Vagina (tissue), 2 donors: ENCODE measurements around the gene CLCF1. TPM values are rescaled to one million over a fixed set of nuclear protein-coding genes. Genes with fewer than 3 reads are reported as not detected.

Experiments used
- DNase-seq, 2 donors: peaks; one replicate each; pipeline ENCODE4 v3.0.0-alpha.2; 2017; ENCODE audit errors: extremely low spot score in 2 of 2
- H3K27ac ChIP-seq: fragments of 200-600 bp; sonication (generic); one replicate; pipeline ENCODE4 v1.5.1; 2019
- H3K27me3 ChIP-seq: fragments of 200-600 bp; sonication (generic); one replicate; pipeline ENCODE4 v1.5.1; 2019
- H3K36me3 ChIP-seq, 2 donors: fragments of 200-600 bp; sonication (generic); one replicate each; pipeline ENCODE4 v1.5.1; 2017 to 2019
- H3K4me1 ChIP-seq: fragments of 200-600 bp; sonication (generic); one replicate; pipeline ENCODE4 v1.5.1; 2019
- H3K4me3 ChIP-seq, 2 donors: fragments of 200-600 bp; sonication (generic); 1 replicate in 1 of 2; 2 replicates in 1 of 2; pipeline ENCODE4 v1.5.1; 2016 to 2019
- H3K9me3 ChIP-seq: fragments of 200-600 bp; sonication (generic); one replicate; pipeline ENCODE4 v1.5.1; 2019
- CTCF ChIP-seq, 3 experiments: fragments of 450-650 bp in 2 of 3; fragments of 200-600 bp in 1 of 3; sonication (generic) in 1 of 3; IDR thresholded peaks; one replicate each; pipeline ENCODE4 v1.5.1; 2017 to 2019; ENCODE audit warnings: antibody characterized with exemption in 3 of 3, mild to moderate bottlenecking in 2 of 3, moderate library complexity in 2 of 3
- POLR2A ChIP-seq, 2 donors: fragments of 450-650 bp; IDR thresholded peaks; one replicate each; pipeline ENCODE4 v1.6.1; 2017; ENCODE audit warnings: antibody characterized with exemption in 2 of 2, mild to moderate bottlenecking in 2 of 2, moderate library complexity in 2 of 2
- POLR2AphosphoS5 ChIP-seq, 2 donors: sonication (generic); formaldehyde crosslinking; IDR thresholded peaks; one replicate each; pipeline ENCODE4 v1.9.0; 2017; ENCODE audit warnings: antibody characterized with exemption in 2 of 2, mild to moderate bottlenecking in 2 of 2, low read depth in 1 of 2; ENCODE audit not compliant: insufficient read depth in 1 of 2
- intact Hi-C: fragments of 100-400 bp; cut with DNase I; formaldehyde crosslinking; loops from one replicate; pipeline ENCODE4 v1.15.1; 2023
- total RNA-seq: library from RNA; depleted of rRNA; stranded (reverse); fragments of >200 nt; gene quantifications from one replicate; pipeline ENCODE4 v1.2.3, GENCODE V29; 2016

The CLCF1 gene
- total RNA-seq, 1 donor from 2014 or later: 20.6 TPM

- peaks cover 52% of the 10 kb centered on the region for H3K4me1 ChIP-seq
- no peak overlapping the region for H3K4me3 ChIP-seq
- TF ChIP-seq POLR2A (IDR thresholded peaks at IDR 0.05) (no peak), POLR2AphosphoS5 (IDR thresholded peaks at IDR 0.05; ENCODE audit: insufficient read depth in 1 of 2, low read depth in 1 of 2) (no peak), CTCF (IDR thresholded peaks at IDR 0.05) (no peak)
- H3K9me3 ChIP-seq: no peaks in the 10 kb centered on the region
- H3K36me3 ChIP-seq: no peaks in the 10 kb centered on the region
- DNase-seq: no peak
- peak overlapping the region; percentile 99 for H3K27ac ChIP-seq
- H3K27me3 ChIP-seq: no peaks in the 10 kb centered on the region
- intact Hi-C loops: loop anchor here (10.0 kb wide), 1 partner anchor 147 kb away; the partner anchor contains the start of genes CDK2AP2 and PITPNM1
Observed at GRCh38 chr11:67357831-67358670, 15.3 kb downstream of the CLCF1 start.

DNA sequence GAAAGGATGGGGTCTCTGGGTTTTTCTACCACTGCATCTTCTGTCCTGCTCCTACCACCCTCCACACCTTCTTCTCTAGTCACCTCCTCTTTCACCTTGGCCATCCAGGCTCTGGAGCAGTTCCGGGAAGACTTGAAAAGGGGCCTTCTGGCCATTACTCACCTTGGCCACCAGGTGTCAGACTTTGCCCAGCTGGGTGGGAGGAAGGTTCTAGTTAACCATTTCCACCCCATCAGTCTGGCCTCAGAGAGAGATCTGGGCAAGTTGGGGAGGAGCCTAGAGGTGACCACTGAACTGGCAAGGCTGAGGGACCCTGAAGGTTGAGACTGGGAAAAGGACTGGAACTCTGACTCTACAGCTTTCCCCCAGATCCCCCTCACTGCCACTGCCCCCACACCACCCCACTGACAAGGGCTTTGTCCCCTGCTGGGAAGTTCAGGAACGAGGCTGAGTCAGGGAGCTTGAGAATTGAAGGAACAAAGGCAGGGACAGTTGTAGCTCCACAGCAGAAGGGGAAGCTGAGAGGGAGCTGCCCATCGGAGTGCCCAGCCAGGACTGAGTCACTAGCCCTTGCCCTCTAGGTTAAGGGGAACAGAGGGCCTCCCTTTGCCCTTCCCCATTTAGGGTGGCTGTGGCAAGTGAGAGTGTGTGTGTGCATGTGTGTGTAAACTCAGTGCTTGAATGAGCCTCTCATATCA is 16.4 kb downstream of the CLCF1 start:
- no peaks in the 10 kb centered on the region for H3K27me3 ChIP-seq
- no peak for TF ChIP-seq POLR2AphosphoS5 (IDR thresholded peaks at IDR 0.05; ENCODE audit: insufficient read depth in 1 of 2, low read depth in 1 of 2)
- peak; percentile 90 to 94 (median 90) for TF ChIP-seq CTCF (IDR thresholded peaks at IDR 0.05)
- peaks cover 62% of the 10 kb centered on the region for H3K4me1 ChIP-seq
- intact Hi-C loops: loop anchor here (10.0 kb wide), 1 partner anchor 148 kb away; the partner anchor contains the start of genes CDK2AP2 and PITPNM1
- DNase-seq: peak in 1 of 2 donors; percentile 90
- no peak overlapping the region for H3K4me3 ChIP-seq
- H3K27ac ChIP-seq: peak overlapping the region; percentile 99
- H3K36me3 ChIP-seq: no peaks in the 10 kb centered on the region
- H3K9me3 ChIP-seq: no peaks in the 10 kb centered on the region

DNA sequence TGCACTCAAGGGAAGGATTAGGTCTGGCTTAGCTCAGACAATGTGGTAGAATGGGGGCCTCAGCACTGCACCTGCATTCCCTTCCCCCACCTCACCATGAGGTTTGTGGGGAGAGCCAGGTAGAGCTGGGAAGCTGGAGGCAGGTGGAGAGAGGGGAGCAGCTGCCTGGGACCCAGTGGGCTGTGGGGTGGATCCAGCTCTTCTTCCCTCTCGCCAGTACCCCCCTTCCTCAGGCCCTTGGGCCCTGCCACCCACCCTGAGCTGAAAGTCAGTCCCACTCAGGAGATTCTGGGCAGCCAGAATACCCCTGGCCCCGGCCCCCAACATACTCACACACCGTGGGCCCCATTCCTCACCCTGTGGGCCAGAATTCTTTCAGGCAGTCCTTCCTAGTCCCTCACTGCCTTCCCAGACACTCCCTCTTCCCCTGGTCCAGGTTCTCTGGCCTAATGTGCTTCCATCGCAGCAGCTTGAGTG is 17.0 kb downstream of the CLCF1 start:
- TF ChIP-seq POLR2AphosphoS5 (IDR thresholded peaks at IDR 0.05; ENCODE audit: insufficient read depth in 1 of 2, low read depth in 1 of 2) (no peak), CTCF (IDR thresholded peaks at IDR 0.05) (no peak), POLR2A (IDR thresholded peaks at IDR 0.05) (no peak)
- Histone ChIP-seq H3K4me1 (peaks cover 68% of the 10 kb centered on the region), H3K27ac (peak overlapping the region; percentile 99), H3K9me3 (no peaks in the 10 kb centered on the region), H3K27me3 (no peaks in the 10 kb centered on the region), H3K4me3 (no peak overlapping the region), H3K36me3 (no peaks in the 10 kb centered on the region)
- intact Hi-C loops: loop anchor here (10.0 kb wide), 1 partner anchor 148 kb away; the partner anchor contains the start of genes CDK2AP2 and PITPNM1
- DNase-seq: peak; percentile 84 to 88

- Histone ChIP-seq H3K4me1 (peaks cover 73% of the 10 kb centered on the region), H3K9me3 (no peaks in the 10 kb centered on the region), H3K27ac (peak overlapping the region; percentile 99), H3K36me3 (no peaks in the 10 kb centered on the region), H3K27me3 (no peaks in the 10 kb centered on the region), H3K4me3 (no peak overlapping the region)
- no peak for TF ChIP-seq CTCF (IDR thresholded peaks at IDR 0.05)
- no peak for TF ChIP-seq POLR2A (IDR thresholded peaks at IDR 0.05)
- TF ChIP-seq POLR2AphosphoS5 (IDR thresholded peaks at IDR 0.05; ENCODE audit: insufficient read depth in 1 of 2, low read depth in 1 of 2): no peak
- peak in 1 of 2 donors; percentile 86 for DNase-seq
- intact Hi-C loops: loop anchor here (10.0 kb wide), 1 partner anchor 149 kb away; the partner anchor contains the start of genes CDK2AP2 and PITPNM1
Observed at GRCh38 chr11:67355794-67356386, 17.5 kb downstream of the CLCF1 start.
